ENCODE data around the gene RNF103.

Gene RNF103

DNA sequence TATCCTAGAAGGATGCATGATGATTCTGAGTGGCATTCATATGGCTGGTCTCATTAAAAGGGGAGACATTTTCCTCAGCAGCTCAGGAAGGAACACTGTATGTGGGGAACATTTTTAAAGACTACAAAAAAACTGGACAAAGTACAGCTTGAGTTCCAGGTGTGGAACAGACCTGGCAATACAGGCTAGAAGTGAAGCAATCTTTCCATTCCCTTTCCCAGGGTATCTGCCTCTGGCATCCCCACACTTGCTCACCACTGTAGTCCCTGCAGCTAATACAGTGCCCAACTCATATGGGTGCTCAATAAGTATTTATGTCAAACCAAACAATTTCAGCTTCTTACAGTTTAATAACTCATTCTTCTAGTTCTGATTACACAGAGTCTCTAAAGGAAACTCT is 8.1 kb downstream of the RNF103 start:
- Histone ChIP-seq H3K4me1 (ENCODE audit: low read length) (peaks cover 47% of the 10 kb centered on the region), H3K9me2 (replicated peaks; ENCODE audit: insufficient read depth, low read length) (no peaks in the 10 kb centered on the region), H2AFZ (ENCODE audit: low read length) (no peak overlapping the region), H3K27ac (ENCODE audit: low read length) (no peak overlapping the region), H3K4me2 (ENCODE audit: low read depth, low read length) (peak overlapping the region; percentile 88; the same call in 1 of the 2 replicates), H4K20me1 (ENCODE audit: insufficient read depth, low read length) (no peaks in the 10 kb centered on the region), H3F3A (ENCODE audit: insufficient read depth, low read length) (peaks cover 27% of the 10 kb centered on the region), H3K4me3 (ENCODE audit: low read length) (no peak overlapping the region), H3K79me2 (ENCODE audit: low read length) (peaks cover 82% of the 10 kb centered on the region), H3K36me3 (replicated peaks; ENCODE audit: insufficient read depth, low read length) (peaks cover 23% of the 10 kb centered on the region; the same call in 1 of the 2 replicates), H3K9me3 (replicated peaks; ENCODE audit: insufficient read depth, low read length) (no peaks in the 10 kb centered on the region), H3K27me3 (replicated peaks; ENCODE audit: insufficient read depth, low read length) (no peaks in the 10 kb centered on the region), H3K9ac (ENCODE audit: low read length) (no peak overlapping the region)
- TF ChIP-seq, protein P1, sequence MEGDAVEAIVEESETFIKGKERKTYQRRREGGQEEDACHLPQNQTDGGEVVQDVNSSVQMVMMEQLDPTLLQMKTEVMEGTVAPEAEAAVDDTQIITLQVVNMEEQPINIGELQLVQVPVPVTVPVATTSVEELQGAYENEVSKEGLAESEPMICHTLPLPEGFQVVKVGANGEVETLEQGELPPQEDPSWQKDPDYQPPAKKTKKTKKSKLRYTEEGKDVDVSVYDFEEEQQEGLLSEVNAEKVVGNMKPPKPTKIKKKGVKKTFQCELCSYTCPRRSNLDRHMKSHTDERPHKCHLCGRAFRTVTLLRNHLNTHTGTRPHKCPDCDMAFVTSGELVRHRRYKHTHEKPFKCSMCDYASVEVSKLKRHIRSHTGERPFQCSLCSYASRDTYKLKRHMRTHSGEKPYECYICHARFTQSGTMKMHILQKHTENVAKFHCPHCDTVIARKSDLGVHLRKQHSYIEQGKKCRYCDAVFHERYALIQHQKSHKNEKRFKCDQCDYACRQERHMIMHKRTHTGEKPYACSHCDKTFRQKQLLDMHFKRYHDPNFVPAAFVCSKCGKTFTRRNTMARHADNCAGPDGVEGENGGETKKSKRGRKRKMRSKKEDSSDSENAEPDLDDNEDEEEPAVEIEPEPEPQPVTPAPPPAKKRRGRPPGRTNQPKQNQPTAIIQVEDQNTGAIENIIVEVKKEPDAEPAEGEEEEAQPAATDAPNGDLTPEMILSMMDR (IDR thresholded peaks at IDR 0.05; ENCODE audit: low read length), result no peak
- TF ChIP-seq EZH2phosphoT487 (IDR thresholded peaks at IDR 0.05; ENCODE audit: low read length), result no peak
- TF ChIP-seq EZH2 (optimal IDR thresholded peaks at IDR 0.05; ENCODE audit: low read depth, low read length), result no peak
- no peak for DNase-seq

DNA sequence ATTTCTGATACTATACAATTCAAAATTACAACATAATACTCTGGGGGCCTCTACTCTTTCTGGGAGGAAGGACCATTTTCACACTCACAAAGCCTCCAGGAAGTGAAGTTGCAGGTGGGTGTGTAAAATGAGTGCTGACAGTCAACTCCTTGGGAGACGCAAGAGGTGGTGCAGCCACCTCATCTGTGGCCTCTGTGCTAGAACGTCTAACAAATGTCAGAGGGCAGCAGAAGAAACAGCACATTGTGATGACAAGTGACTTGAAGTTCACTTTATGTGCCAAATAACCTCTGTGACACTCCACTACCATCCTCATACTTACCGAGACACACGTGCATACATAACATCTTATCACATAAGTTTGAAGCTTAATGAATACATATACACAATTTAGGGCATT is 10.2 kb downstream of the RNF103 start:
- Histone ChIP-seq H3K9me3 (replicated peaks; ENCODE audit: insufficient read depth, low read length) (no peaks in the 10 kb centered on the region), H2AFZ (ENCODE audit: low read length) (no peak overlapping the region), H3K79me2 (ENCODE audit: low read length) (peaks cover 65% of the 10 kb centered on the region), H3K4me2 (ENCODE audit: low read depth, low read length) (no peak overlapping the region), H3K9ac (ENCODE audit: low read length) (no peak overlapping the region), H3F3A (ENCODE audit: insufficient read depth, low read length) (peaks cover 21% of the 10 kb centered on the region), H3K4me1 (ENCODE audit: low read length) (peaks cover 29% of the 10 kb centered on the region), H4K20me1 (ENCODE audit: insufficient read depth, low read length) (no peaks in the 10 kb centered on the region), H3K9me2 (replicated peaks; ENCODE audit: insufficient read depth, low read length) (no peaks in the 10 kb centered on the region), H3K36me3 (replicated peaks; ENCODE audit: insufficient read depth, low read length) (peaks cover 31% of the 10 kb centered on the region), H3K27ac (ENCODE audit: low read length) (no peak overlapping the region), H3K27me3 (replicated peaks; ENCODE audit: insufficient read depth, low read length) (no peaks in the 10 kb centered on the region), H3K4me3 (ENCODE audit: low read length) (no peak overlapping the region)
- no peak for DNase-seq
- TF ChIP-seq EZH2 (optimal IDR thresholded peaks at IDR 0.05; ENCODE audit: low read depth, low read length) (no peak), EZH2phosphoT487 (IDR thresholded peaks at IDR 0.05; ENCODE audit: low read length) (no peak)
- TF ChIP-seq, protein P1 (IDR thresholded peaks at IDR 0.05; ENCODE audit: low read length), result no peak

DNA sequence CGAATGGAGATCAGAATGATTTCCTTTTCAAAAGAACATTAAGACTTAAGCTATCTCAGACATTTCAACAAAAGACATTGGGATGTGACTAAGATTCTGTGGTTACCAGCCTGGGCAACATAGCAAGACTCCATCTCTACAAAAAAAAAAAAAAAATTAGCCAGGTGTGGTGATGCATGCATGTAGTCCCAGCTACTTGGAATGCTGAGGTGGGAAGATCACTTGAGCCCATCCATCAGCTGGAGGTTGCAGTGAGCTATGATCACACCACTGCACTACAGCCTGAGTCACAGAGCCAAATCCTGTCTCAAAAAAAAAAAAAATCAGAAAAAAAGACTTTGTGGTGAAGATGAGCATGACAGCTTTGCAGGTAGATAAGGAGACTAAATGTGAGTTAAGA is 12.8 kb downstream of the RNF103 start:
- no peak overlapping the region for H2AFZ ChIP-seq (ENCODE audit: low read length)
- peaks cover 44% of the 10 kb centered on the region for H3K79me2 ChIP-seq (ENCODE audit: low read length)
- H3K9ac ChIP-seq (ENCODE audit: low read length), result no peak overlapping the region
- H3K4me2 ChIP-seq (ENCODE audit: low read depth, low read length), result no peak overlapping the region
- peaks cover 4% of the 10 kb centered on the region; the same call in 1 of the 2 replicates for H3K4me1 ChIP-seq (ENCODE audit: low read length)
- DNase-seq, result no peak
- no peaks in the 10 kb centered on the region for H3K9me2 ChIP-seq (replicated peaks; ENCODE audit: insufficient read depth, low read length)
- no peak for TF ChIP-seq EZH2phosphoT487 (IDR thresholded peaks at IDR 0.05; ENCODE audit: low read length)
- TF ChIP-seq, protein P1 (IDR thresholded peaks at IDR 0.05; ENCODE audit: low read length), result no peak
- no peak for TF ChIP-seq EZH2 (optimal IDR thresholded peaks at IDR 0.05; ENCODE audit: low read depth, low read length)
- no peaks in the 10 kb centered on the region for H3F3A ChIP-seq (ENCODE audit: insufficient read depth, low read length)
- H3K4me3 ChIP-seq (ENCODE audit: low read length), result no peak overlapping the region
- H3K27ac ChIP-seq (ENCODE audit: low read length), result no peak overlapping the region
- H3K27me3 ChIP-seq (replicated peaks; ENCODE audit: insufficient read depth, low read length), result no peaks in the 10 kb centered on the region
- H3K36me3 ChIP-seq (replicated peaks; ENCODE audit: insufficient read depth, low read length), result peaks cover 30% of the 10 kb centered on the region
- no peaks in the 10 kb centered on the region for H4K20me1 ChIP-seq (ENCODE audit: insufficient read depth, low read length)
- no peaks in the 10 kb centered on the region for H3K9me3 ChIP-seq (replicated peaks; ENCODE audit: insufficient read depth, low read length)
